Astrocyte (in vitro differentiated cells and primary cell): ENCODE data around the gene CAP1. TPM values are rescaled to one million over a fixed set of nuclear protein-coding genes. Genes with fewer than 3 reads are reported as not detected.

Experiments used
- DNase-seq: peaks from one replicate; pipeline ENCODE4 v3.0.0-alpha.2; 2010; ENCODE audit warnings: low read depth
- FAIRE-seq: peaks from 2 replicates; lab custom pipeline; 2011; peaks lifted over from hg19 to GRCh38; lab: Jason Lieb, UNC
- H2AFZ ChIP-seq: 2 replicates; pipeline ENCODE4 v1.6.0; 2012; ENCODE audit warnings: low read depth, low read length, inconsistent platforms
- H3K27ac ChIP-seq: 2 replicates; pipeline ENCODE4 v1.5.1; 2011; ENCODE audit warnings: low read depth, low read length, inconsistent platforms
- H3K27me3 ChIP-seq: 2 replicates; pipeline ENCODE4 v1.6.0; 2011; ENCODE audit warnings: low read length, inconsistent platforms; ENCODE audit not compliant: insufficient read depth
- H3K36me3 ChIP-seq: 2 replicates; pipeline ENCODE4 v1.5.1; 2011; ENCODE audit warnings: low read length, inconsistent platforms; ENCODE audit not compliant: insufficient read depth
- H3K4me1 ChIP-seq: 2 replicates; pipeline ENCODE4 v1.5.1; 2011; ENCODE audit warnings: low read length, inconsistent platforms; ENCODE audit not compliant: insufficient read depth
- H3K4me2 ChIP-seq: 2 replicates; pipeline ENCODE4 v1.6.0; 2012; ENCODE audit warnings: low read length, inconsistent platforms
- H3K4me3 ChIP-seq: 2 replicates; pipeline ENCODE4 v1.5.1; 2011; ENCODE audit warnings: low read depth, mild to moderate bottlenecking, low read length, inconsistent platforms; ENCODE audit not compliant: insufficient read depth
- H3K79me2 ChIP-seq: 2 replicates; pipeline ENCODE4 v1.6.0; 2012; ENCODE audit warnings: mild to moderate bottlenecking, low read length, inconsistent platforms; ENCODE audit not compliant: insufficient read depth
- H3K9ac ChIP-seq: 2 replicates; pipeline ENCODE4 v1.6.0; 2012; ENCODE audit warnings: mild to moderate bottlenecking, low read length, inconsistent platforms
- H3K9me3 ChIP-seq: 2 replicates; pipeline ENCODE4 v1.5.1; 2012; ENCODE audit warnings: low read depth, mild to moderate bottlenecking, low read length, inconsistent platforms; ENCODE audit not compliant: insufficient read depth
- H4K20me1 ChIP-seq: 2 replicates; pipeline ENCODE4 v1.6.0; 2012; ENCODE audit warnings: low read length, inconsistent platforms; ENCODE audit not compliant: insufficient read depth
- H3K27ac Mint-ChIP-seq: one replicate; pipeline ENCODE4 v1.8.0; 2021; ENCODE audit warnings: mild to moderate bottlenecking, mixed read lengths; ENCODE audit not compliant: unreplicated experiment
- H3K27me3 Mint-ChIP-seq: one replicate; pipeline ENCODE4 v1.8.0; 2021; ENCODE audit warnings: low read depth, mixed read lengths; ENCODE audit not compliant: unreplicated experiment
- H3K36me3 Mint-ChIP-seq: one replicate; pipeline ENCODE4 v1.8.0; 2021; ENCODE audit warnings: low read depth, mixed read lengths; ENCODE audit not compliant: unreplicated experiment
- H3K4me1 Mint-ChIP-seq: one replicate; pipeline ENCODE4 v1.8.0; 2021; ENCODE audit warnings: low read depth, mixed read lengths; ENCODE audit not compliant: unreplicated experiment
- H3K4me3 Mint-ChIP-seq: one replicate; pipeline ENCODE4 v1.8.0; 2021; ENCODE audit warnings: mild to moderate bottlenecking, moderate library complexity, mixed read lengths; ENCODE audit not compliant: unreplicated experiment
- H3K9me3 Mint-ChIP-seq: one replicate; pipeline ENCODE4 v1.8.0; 2021; ENCODE audit warnings: mild to moderate bottlenecking, mixed read lengths; ENCODE audit not compliant: unreplicated experiment
- EZH2 ChIP-seq: IDR thresholded peaks from 2 replicates; pipeline ENCODE4 v1.6.1; 2012; ENCODE audit warnings: mild to moderate bottlenecking, low read length, inconsistent platforms; ENCODE audit not compliant: insufficient read depth
- total RNA-seq: library from RNA; stranded (reverse); gene quantifications from 2 replicates; pipeline ENCODE4 v1.2.1, GENCODE V29; 2021
- TF ChIP-seq, protein P1 (sequence below): IDR thresholded peaks from 2 replicates; pipeline ENCODE4 v1.5.1; 2011; ENCODE audit warnings: low read depth, mild to moderate bottlenecking, inconsistent platforms, low read length, moderate library complexity; ENCODE audit not compliant: insufficient read depth

CAP1 gene
- total RNA-seq, 1 donor from 2014 or later: 930 TPM

DNA sequence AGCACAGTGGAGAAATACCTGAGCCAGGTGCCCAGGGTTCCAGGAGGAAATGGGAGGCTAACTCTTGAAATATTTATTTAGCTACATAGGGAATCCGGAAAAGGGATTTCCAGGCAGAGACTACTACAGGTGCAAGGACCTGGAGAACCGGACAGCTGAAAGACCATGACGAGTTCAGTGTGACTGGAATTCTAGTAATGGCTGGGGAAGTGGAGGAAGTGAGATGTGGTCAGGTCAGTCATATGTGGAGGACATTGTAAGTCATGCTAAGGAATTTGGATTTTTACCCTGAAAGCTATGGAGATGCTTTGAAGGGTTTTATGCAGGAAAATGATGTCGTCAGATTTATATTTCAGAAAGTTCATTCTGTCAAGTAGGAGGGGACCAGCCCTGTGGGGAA is 1.8 kb downstream of the CAP1 start:
- H3K27me3 ChIP-seq: no peaks in the 10 kb centered on the region
- Mint-ChIP-seq H3K27ac (peak overlapping the region; percentile 16), H3K4me3 (peak overlapping the region; percentile 94), H3K27me3 (no peaks in the 10 kb centered on the region), H3K9me3 (no peaks in the 10 kb centered on the region), H3K36me3 (peaks cover 8% of the 10 kb centered on the region), H3K4me1 (peaks cover 33% of the 10 kb centered on the region)
- H3K4me1 ChIP-seq: peaks cover 33% of the 10 kb centered on the region
- H3K79me2 ChIP-seq: peaks cover 68% of the 10 kb centered on the region
- no peaks in the 10 kb centered on the region for H3K9me3 ChIP-seq
- peaks cover 67% of the 10 kb centered on the region for H4K20me1 ChIP-seq
- H3K27ac ChIP-seq: no peak overlapping the region
- H3K4me3 ChIP-seq: peak overlapping the region; percentile 87
- peak overlapping the region; percentile 44 for H3K9ac ChIP-seq
- peaks cover 11% of the 10 kb centered on the region for H3K36me3 ChIP-seq
- H2AFZ ChIP-seq: no peak overlapping the region
- DNase-seq: peak; percentile 63
- TF ChIP-seq, protein P1, sequence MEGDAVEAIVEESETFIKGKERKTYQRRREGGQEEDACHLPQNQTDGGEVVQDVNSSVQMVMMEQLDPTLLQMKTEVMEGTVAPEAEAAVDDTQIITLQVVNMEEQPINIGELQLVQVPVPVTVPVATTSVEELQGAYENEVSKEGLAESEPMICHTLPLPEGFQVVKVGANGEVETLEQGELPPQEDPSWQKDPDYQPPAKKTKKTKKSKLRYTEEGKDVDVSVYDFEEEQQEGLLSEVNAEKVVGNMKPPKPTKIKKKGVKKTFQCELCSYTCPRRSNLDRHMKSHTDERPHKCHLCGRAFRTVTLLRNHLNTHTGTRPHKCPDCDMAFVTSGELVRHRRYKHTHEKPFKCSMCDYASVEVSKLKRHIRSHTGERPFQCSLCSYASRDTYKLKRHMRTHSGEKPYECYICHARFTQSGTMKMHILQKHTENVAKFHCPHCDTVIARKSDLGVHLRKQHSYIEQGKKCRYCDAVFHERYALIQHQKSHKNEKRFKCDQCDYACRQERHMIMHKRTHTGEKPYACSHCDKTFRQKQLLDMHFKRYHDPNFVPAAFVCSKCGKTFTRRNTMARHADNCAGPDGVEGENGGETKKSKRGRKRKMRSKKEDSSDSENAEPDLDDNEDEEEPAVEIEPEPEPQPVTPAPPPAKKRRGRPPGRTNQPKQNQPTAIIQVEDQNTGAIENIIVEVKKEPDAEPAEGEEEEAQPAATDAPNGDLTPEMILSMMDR: no peak
- no peak for TF ChIP-seq EZH2
- peak overlapping the region; percentile 96 for H3K4me2 ChIP-seq
- FAIRE-seq: no peak

DNA sequence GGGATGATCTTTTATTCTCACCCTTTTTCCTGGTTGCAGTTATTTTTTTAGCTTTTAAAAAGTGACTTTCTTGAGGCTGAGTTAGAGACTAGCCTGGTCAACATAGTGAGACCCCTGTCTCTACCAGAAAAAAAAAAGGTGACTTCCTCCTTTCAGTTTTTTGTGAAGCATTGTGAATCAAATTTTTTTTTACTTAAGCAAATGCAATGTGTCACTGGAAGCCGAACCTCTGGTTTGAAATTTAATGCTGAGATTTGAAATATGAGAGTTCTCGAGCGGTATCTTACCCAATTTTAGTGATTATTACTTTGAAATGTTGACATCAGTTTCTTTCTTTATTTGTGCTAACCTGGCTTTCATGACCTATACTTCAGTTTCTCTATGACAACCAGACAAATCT is 3.6 kb downstream of the CAP1 start:
- no peaks in the 10 kb centered on the region for H3K9me3 ChIP-seq
- H3K36me3 ChIP-seq: peaks cover 11% of the 10 kb centered on the region
- Mint-ChIP-seq H3K27ac (peak overlapping the region; percentile 48), H3K4me3 (peak overlapping the region; percentile 94), H3K27me3 (no peaks in the 10 kb centered on the region), H3K9me3 (no peaks in the 10 kb centered on the region), H3K4me1 (peaks cover 35% of the 10 kb centered on the region), H3K36me3 (peaks cover 8% of the 10 kb centered on the region)
- DNase-seq (no peak), FAIRE-seq (no peak)
- TF ChIP-seq EZH2: no peak
- TF ChIP-seq, protein P1: no peak
- H3K4me3 ChIP-seq: no peak overlapping the region
- H3K79me2 ChIP-seq: peaks cover 86% of the 10 kb centered on the region
- H3K4me2 ChIP-seq: peak overlapping the region; percentile 96
- H3K4me1 ChIP-seq: peaks cover 34% of the 10 kb centered on the region
- peaks cover 84% of the 10 kb centered on the region for H4K20me1 ChIP-seq
- no peaks in the 10 kb centered on the region for H3K27me3 ChIP-seq
- H3K9ac ChIP-seq: no peak overlapping the region
- H2AFZ ChIP-seq: no peak overlapping the region
- H3K27ac ChIP-seq: no peak overlapping the region

DNA sequence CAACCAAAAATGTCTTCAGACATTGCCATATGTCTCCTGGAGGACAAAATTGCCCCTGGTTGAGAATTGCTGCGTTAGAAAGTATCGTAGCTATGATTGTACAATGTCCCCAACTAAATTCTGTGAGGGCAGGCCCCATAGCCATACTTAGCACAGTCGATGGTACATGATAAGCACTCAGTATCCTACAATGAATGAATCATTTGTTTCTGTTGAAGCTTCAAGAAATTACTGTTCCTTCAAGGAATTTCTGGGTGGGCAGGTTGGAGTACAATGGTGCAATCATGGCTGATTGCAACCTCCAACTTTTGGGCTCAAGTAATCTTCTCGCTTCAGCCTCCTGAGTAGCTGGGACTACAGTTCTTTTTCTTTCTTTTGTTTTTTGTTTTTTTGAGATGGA is 4.7 kb downstream of the CAP1 start:
- no peaks in the 10 kb centered on the region for H3K9me3 Mint-ChIP-seq
- Histone ChIP-seq H2AFZ (no peak overlapping the region), H3K27me3 (no peaks in the 10 kb centered on the region), H3K4me1 (peaks cover 38% of the 10 kb centered on the region), H3K79me2 (peaks cover 96% of the 10 kb centered on the region), H3K9me3 (no peaks in the 10 kb centered on the region), H4K20me1 (peaks cover 95% of the 10 kb centered on the region), H3K4me2 (peak overlapping the region; percentile 68), H3K27ac (no peak overlapping the region), H3K4me3 (no peak overlapping the region), H3K9ac (no peak overlapping the region), H3K36me3 (peaks cover 11% of the 10 kb centered on the region)
- DNase-seq (peak; percentile 31), FAIRE-seq (no peak)
- no peak overlapping the region for H3K27ac Mint-ChIP-seq
- peak overlapping the region; percentile 70 for H3K4me3 Mint-ChIP-seq
- H3K27me3 Mint-ChIP-seq: no peaks in the 10 kb centered on the region
- H3K4me1 Mint-ChIP-seq: peaks cover 40% of the 10 kb centered on the region
- no peak for TF ChIP-seq EZH2
- TF ChIP-seq, protein P1: no peak
- H3K36me3 Mint-ChIP-seq: peaks cover 8% of the 10 kb centered on the region
